NCI-H524 (cell line): ENCODE results near the gene ARL4C.
A peak's percentile ranks its signal among the peaks of the same experiment; 100 is the strongest.

Experiments used
- DNase-seq, 2 experiments: peaks; one replicate each; lab custom pipeline; 2025; lab: John Stamatoyannopoulos, UW

The ARL4C gene

GRCh38 chr2:234500394-234501006, 3.6 kb upstream of the ARL4C start:
- peak; percentile 24 to 77 for DNase-seq

- DNase-seq = no peak
Observed at GRCh38 chr2:234497594-234498235, 834 bp upstream of the ARL4C start.

- peak; percentile 4 to 54 for DNase-seq
Observed at GRCh38 chr2:234496055-234496834, 636 bp downstream of the ARL4C start.

- DNase-seq = peak in 1 of 2 experiments; percentile 33
Observed at GRCh38 chr2:234495251-234496054, 1.4 kb downstream of the ARL4C start.

GRCh38 chr2:234494361-234495250, 2.3 kb downstream of the ARL4C start:
- peak in 1 of 2 experiments; percentile 27 for DNase-seq

GRCh38 chr2:234493796-234494195, 3.1 kb downstream of the ARL4C start:
- DNase-seq = no peak

- DNase-seq = no peak
Observed at GRCh38 chr2:234492717-234493485, 4.0 kb downstream of the ARL4C start.

- DNase-seq = no peak
Observed at GRCh38 chr2:234491897-234492296, 5.0 kb downstream of the ARL4C start.

GRCh38 chr2:234491281-234491680, 5.6 kb downstream of the ARL4C start:
- DNase-seq = no peak

- no peak for DNase-seq
Observed at GRCh38 chr2:234490271-234491091, 6.4 kb downstream of the ARL4C start.

- DNase-seq = no peak
Observed at GRCh38 chr2:234488913-234489451, 7.9 kb downstream of the ARL4C start.

- no peak for DNase-seq
Observed at GRCh38 chr2:234488486-234488885, 8.4 kb downstream of the ARL4C start.

- DNase-seq = no peak
Observed at GRCh38 chr2:234487356-234487755, 9.5 kb downstream of the ARL4C start.

- DNase-seq = no peak
Observed at GRCh38 chr2:234483568-234484251, 13.2 kb downstream of the ARL4C start.

- no peak for DNase-seq
Observed at GRCh38 chr2:234481301-234481700, 15.6 kb downstream of the ARL4C start.

GRCh38 chr2:234480337-234480736, 16.5 kb downstream of the ARL4C start:
- DNase-seq = peak; percentile 20 to 77

GRCh38 chr2:234479465-234479864, 17.4 kb downstream of the ARL4C start:
- DNase-seq = no peak

- no peak for DNase-seq
Observed at GRCh38 chr2:234478121-234478858, 18.6 kb downstream of the ARL4C start.
